NB4 (cell line): ENCODE data around the gene OR5C1.

ENCODE experiments used
- DNase-seq: peaks from one replicate; pipeline ENCODE4 v3.0.0; 2010; ENCODE audit warnings: low read depth
- H3K4me3 ChIP-seq: one replicate; pipeline ENCODE4 v1.5.1; 2011; ENCODE audit warnings: mild to moderate bottlenecking, low read depth, low read length, moderate library complexity
- CTCF ChIP-seq: IDR thresholded peaks from one replicate; pipeline ENCODE4 v1.5.1; 2012; ENCODE audit warnings: low read depth, low read length
- MAX ChIP-seq: IDR thresholded peaks from 2 replicates; pipeline ENCODE4 v1.6.1; 2011; ENCODE audit warnings: low read depth, low read length
- MYC ChIP-seq: IDR thresholded peaks from 2 replicates; pipeline ENCODE4 v1.6.1; 2011; ENCODE audit warnings: low read depth, low read length
- POLR2A ChIP-seq: IDR thresholded peaks from 2 replicates; pipeline ENCODE4 v1.6.1; 2011; ENCODE audit warnings: mild to moderate bottlenecking; ENCODE audit not compliant: insufficient read length; ENCODE audit errors: extremely low read depth

OR5C1 gene

GRCh38 chr9:122789256-122790046 is 718 bp downstream of the OR5C1 start:
- no peak overlapping the region for H3K4me3 ChIP-seq
- no peak for DNase-seq
- TF ChIP-seq MAX = no peak
- no peak for TF ChIP-seq MYC
- TF ChIP-seq POLR2A = no peak
- no peak for TF ChIP-seq CTCF

GRCh38 chr9:122791872-122792669 is 3.3 kb downstream of the OR5C1 start:
- no peak overlapping the region for H3K4me3 ChIP-seq
- DNase-seq = no peak
- TF ChIP-seq POLR2A (no peak), MAX (no peak), MYC (no peak), CTCF (no peak)

- no peak for TF ChIP-seq CTCF
- no peak for TF ChIP-seq POLR2A
- no peak for TF ChIP-seq MAX
- TF ChIP-seq MYC = no peak
- no peak for DNase-seq
- no peak overlapping the region for H3K4me3 ChIP-seq
Measured at GRCh38 chr9:122797316-122798063, 8.8 kb downstream of the OR5C1 start.

- TF ChIP-seq POLR2A (no peak), CTCF (no peak), MYC (no peak), MAX (no peak)
- DNase-seq = no peak
- H3K4me3 ChIP-seq = no peak within 1 kb of the TSS
Measured at GRCh38 chr9:122800066-122801060, 11.6 kb downstream of the OR5C1 start, which contains the start of gene OR1K1. Gene OR1K1, plus strand, starts transcription at chr9:122800123. Its CDS starts 0 bp downstream, at chr9:122800123.

GRCh38 chr9:122806661-122807060 is 17.9 kb downstream of the OR5C1 start:
- TF ChIP-seq MAX (no peak), POLR2A (no peak), CTCF (no peak), MYC (no peak)

More at GRCh38 chr9:122806661-122807060, 17.9 kb downstream of the OR5C1 start:
- H3K4me3 ChIP-seq = no peak overlapping the region
- DNase-seq = no peak
